VCaP (cell line): ENCODE measurements around the gene GPR89B.
"Not testable (repeated sequence)": the region's sequence is repeated elsewhere in the genome, so short reads cannot be mapped to it uniquely, and the experiment has no call there.

Experiments used
- H3K27ac ChIP-seq: fragments of 450-650 bp; 2 replicates; pipeline ENCODE4 v1.5.1; 2017
- CTCF ChIP-seq: fragments of 450-650 bp; conservative IDR thresholded peaks from 2 replicates; pipeline ENCODE4 v1.5.1; 2017; ENCODE audit warnings: mild to moderate bottlenecking, moderate library complexity

Gene GPR89B

GRCh38 chr1:147913362-147913942, 14.8 kb upstream of the GPR89B start:
- H3K27ac ChIP-seq: no peak overlapping the region
- no peak for TF ChIP-seq CTCF

DNA sequence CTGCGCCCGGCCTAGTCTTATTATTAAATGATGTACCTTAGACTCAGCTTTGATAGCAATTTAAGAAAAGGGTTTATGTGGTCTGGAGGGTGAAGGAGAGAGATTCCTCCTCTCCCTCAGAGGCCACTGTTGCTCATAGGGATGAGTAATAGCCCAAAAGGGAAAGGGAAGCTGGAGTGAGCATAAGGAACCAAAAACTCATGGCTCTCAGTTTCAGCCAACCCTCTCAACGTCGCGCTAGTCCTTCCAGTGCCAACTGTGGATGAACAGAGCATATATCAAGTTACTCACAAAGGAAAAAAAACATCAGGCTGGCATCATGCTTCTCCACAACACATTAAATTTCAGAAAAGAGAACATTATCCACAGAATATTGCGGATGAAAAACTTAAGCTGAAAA, 8.3 kb upstream of the GPR89B start:
- no peak for TF ChIP-seq CTCF
- no peak overlapping the region for H3K27ac ChIP-seq

GRCh38 chr1:147924813-147925212, 3.4 kb upstream of the GPR89B start:
- no peak overlapping the region for H3K27ac ChIP-seq
- no peak for TF ChIP-seq CTCF

DNA sequence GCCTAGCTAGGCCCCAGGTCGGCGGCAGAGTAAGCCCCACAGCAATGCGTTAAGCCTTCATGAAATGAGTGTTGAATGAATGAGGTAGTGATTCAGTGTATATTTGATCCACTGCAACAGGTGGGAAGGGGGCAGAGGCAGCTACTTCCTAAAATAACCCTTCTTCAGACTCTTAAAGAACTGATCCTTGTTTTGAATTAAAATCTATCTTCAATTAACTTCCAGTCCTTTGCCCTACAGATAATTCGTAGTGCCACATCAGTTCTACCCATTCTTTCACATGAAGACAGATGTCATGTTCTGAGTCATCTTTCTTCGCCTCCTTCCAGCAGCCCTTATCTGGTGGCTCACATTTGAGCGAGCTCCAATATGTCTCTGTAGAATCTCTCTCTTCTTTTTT, 1.0 kb upstream of the GPR89B start:
- not testable (repeated sequence) for H3K27ac ChIP-seq

- not testable (repeated sequence) for H3K27ac ChIP-seq
Measured at GRCh38 chr1:147927689-147928088, 531 bp upstream of the GPR89B start.

GRCh38 chr1:147931137-147931536, 2.9 kb downstream of the GPR89B start:
- not testable (repeated sequence) for H3K27ac ChIP-seq

DNA sequence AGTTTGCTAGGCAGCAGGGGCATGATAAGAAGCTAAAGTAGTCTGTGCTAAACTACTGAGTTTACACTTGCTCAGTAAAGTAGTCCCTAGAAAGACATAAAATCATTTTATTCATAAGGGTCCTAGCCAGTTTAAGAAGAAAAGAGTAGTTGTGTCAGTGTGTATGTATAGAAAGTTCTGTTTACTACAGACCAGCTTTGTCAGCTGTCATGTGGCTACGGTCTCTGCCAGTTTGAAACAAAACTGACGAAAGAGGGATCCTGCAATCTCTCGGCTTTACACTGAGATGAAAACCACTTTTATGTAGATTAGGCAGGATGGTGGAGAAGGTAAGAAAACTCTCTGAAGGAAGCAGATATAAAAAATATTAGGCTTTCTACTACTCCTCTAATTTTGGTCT, 7.1 kb downstream of the GPR89B start:
- H3K27ac ChIP-seq: not testable (repeated sequence)

DNA sequence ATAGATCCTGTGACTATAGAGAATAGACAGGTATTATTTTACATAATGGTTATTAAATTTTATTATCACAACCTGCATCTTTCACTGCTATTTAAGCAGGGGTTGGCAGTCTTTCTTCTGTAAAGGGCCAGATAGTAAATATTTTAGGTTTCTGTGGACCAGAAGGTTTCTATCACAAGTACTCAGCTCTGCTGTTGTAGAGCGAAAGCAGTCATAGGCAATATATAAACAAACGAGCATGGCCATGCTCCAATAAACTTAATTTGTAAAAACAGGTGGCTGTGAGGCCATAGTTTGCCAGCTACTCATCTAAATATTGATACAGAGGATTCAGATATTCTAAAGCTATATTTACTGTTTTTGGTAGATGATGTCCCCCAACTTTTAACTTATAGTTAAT, 12.2 kb downstream of the GPR89B start:
- H3K27ac ChIP-seq: not testable (repeated sequence)

DNA sequence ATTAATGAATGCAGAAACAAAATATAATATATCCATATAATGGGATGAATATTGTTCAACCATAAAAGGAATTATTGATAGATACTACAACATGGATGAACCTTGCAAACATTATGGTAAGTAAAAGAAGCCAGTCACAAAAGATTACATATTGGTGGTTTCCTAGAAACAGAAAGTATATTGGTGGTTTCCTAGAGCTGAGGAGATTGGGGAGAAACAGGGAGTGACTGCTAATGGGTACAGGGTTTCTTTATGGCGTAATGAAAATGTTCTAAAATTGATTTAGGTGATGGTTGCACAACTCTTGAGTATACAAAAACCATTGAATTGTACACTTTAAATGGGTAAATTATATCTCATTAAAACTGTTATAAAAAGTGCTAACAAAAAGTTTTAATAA, 14.3 kb downstream of the GPR89B start:
- not testable (repeated sequence) for H3K27ac ChIP-seq

DNA sequence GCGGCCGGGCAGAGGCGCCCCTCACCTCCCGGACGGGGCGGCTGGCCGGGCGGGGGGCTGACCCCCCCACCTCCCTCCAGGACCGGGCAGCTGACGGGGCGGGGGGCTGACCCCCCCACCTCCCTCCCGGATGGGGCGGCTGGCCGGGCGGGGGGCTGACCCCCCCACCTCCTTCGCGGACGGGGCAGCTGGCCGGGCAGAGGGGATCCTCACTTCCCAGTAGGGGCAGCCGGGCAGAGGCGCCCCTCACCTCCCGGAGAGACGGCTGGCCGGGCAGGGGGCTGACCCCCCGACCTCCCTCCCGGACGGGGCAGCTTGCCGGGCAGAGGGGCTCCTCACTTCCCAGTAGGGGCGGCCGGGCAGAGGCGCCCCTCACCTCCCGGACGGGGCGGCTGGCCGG, 21.3 kb downstream of the GPR89B start:
- H3K27ac ChIP-seq: not testable (repeated sequence)

GRCh38 chr1:147958906-147959305, 30.7 kb downstream of the GPR89B start:
- H3K27ac ChIP-seq: not testable (repeated sequence)

- H3K27ac ChIP-seq: not testable (repeated sequence)
Measured at GRCh38 chr1:147959680-147960079, 31.5 kb downstream of the GPR89B start.

GRCh38 chr1:147964575-147964974, 36.4 kb downstream of the GPR89B start:
- H3K27ac ChIP-seq: not testable (repeated sequence)

GRCh38 chr1:147966657-147967056, 38.4 kb downstream of the GPR89B start:
- not testable (repeated sequence) for H3K27ac ChIP-seq

GRCh38 chr1:147978896-147979651, 50.9 kb downstream of the GPR89B start:
- H3K27ac ChIP-seq: not testable (repeated sequence)

- not testable (repeated sequence) for H3K27ac ChIP-seq
Measured at GRCh38 chr1:147985374-147985773, 57.2 kb downstream of the GPR89B start.

- not testable (repeated sequence) for H3K27ac ChIP-seq
Measured at GRCh38 chr1:147987893-147988292, 59.7 kb downstream of the GPR89B start.

GRCh38 chr1:147992916-147993315, 64.7 kb downstream of the GPR89B start:
- H3K27ac ChIP-seq: not testable (repeated sequence)

- not testable (repeated sequence) for H3K27ac ChIP-seq
Measured at GRCh38 chr1:147993400-147993799, 65.2 kb downstream of the GPR89B start.
